GM12892 (cell line): ENCODE results near the gene GPD1.
A peak's percentile ranks its signal among the peaks of the same experiment; 100 is the strongest.

ENCODE experiments used
- POLR2A ChIP-seq: IDR thresholded peaks from 2 replicates; pipeline ENCODE4 v1.6.1; 2011; ENCODE audit warnings: low read depth, low read length, control low read depth
- POLR2AphosphoS5 ChIP-seq: IDR thresholded peaks from 2 replicates; pipeline ENCODE4 v1.6.1; 2011; ENCODE audit warnings: low read depth, low read length, control low read depth
- TAF1 ChIP-seq: IDR thresholded peaks from 2 replicates; pipeline ENCODE4 v1.6.1; 2011; ENCODE audit warnings: low read depth, mild to moderate bottlenecking, control low read depth, low read length, borderline replicate concordance

DNA sequence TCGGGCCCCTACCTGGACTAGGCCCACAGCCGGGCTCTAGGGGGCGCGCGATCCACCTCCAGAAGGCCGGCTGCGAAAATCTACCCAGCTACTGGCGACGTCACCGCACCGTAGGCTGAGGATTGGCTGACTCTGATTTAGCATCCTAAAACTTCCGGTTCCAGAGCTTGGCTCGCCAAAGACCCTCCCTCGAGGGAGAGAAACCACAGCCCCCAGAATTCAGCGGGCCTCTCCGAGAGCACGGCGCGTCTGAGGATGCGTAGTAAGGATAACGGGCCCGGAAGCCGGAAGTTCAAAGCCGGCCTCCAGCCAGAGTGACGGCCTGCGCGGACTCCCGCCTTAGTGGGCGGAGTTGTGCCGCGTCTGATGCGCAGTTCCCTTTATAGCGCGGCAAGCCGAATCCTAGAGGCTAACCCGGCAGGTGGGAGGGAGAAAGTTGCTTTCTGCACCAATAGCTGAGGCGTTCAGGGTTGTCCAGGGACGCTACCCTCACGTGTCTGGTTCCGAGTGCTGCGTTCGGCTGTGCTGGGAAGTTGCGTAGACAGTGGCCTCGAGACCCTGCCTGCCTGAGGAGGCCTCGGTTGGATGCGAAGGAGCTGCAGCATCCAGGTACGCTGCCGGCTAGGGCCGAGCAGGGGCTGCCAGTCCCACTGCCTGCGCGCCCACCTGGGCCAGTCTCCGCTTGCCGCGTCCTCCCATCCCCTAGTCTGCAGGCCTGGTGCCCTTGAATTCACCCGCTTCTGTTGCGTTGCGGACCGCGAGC lies 8.1 kb downstream of the GPD1 start, which contains the start of gene COX14:
- peak; percentile 88 for TF ChIP-seq TAF1
- TF ChIP-seq POLR2AphosphoS5, result peak; percentile 98
- TF ChIP-seq POLR2A, result peak; percentile 97
